ENCODE measurements around the gene THBS3.
"Not testable (repeated sequence)": the region's sequence is repeated elsewhere in the genome, so short reads cannot be mapped to it uniquely, and the experiment has no call there.

THBS3 gene

DNA sequence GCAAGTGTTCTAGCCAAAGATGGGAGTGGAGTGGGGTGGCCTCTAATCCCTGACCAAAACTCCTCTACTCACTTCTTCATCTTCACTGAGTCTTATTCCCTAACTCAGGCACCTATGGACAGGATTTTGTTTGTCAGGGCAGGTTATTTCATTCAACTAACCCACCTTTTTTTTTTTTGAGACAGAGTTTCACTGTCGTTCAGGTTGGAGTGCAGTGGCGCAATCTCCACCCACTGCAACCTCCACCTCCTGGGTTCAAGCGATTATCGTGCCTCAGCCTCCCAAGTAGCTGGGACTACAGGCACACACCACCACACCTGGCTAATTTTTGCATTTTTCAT lies 39.6 kb downstream of the THBS3 start:
- H2BK5ac ChIP-seq (ENCODE audit: low read length), result not testable (repeated sequence)

DNA sequence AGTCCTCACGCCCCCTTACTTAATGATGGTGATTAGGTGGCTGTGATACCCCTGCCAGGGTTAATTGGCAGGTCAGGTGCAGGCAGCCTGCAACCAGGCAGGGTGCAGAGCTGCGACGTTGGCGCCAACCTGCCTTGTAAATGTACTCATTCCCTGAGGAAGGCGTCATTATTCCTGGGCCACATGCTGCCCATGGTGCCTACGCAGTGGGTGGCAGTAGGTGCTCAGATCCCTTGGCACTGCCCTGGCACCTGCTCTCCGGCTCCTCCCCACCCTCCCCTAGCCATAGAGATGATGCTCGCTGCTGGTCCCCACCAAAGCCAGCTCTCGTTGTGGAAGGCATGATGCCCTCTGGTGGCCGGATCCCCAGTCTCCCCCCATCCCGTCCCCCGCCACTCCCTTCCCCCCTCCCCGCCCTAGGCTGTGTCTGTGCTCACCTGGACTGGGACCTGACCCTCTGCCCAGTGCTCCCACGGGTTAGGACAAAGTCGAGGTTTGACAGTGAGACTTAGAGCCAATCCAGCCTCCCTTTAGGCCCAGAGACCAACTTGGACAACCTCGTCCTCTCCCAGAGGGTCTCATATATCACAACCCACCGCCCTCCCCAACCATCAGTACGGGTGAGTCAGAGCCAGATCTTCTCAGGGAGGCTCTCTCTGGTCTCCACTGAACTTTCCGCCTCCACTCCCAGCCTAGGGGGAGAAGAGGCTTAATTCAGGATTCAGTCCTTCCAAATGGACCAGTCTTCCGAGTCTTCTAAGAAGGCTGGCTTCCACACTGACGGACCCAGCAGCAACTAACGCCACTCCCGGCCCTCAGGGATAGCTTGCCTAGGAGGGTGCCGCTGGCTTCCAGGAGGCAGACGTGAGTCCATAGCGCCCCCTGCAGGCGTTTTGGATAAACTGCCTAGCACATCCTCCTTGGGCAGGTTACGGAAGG lies 40.3 kb downstream of the THBS3 start:
- peak; percentile 94 for DNase-seq
- H3K4me1 ChIP-seq (ENCODE audit: control insufficient read depth, low read depth, low read length), result peaks cover 3% of the 10 kb centered on the region
- no peak overlapping the region for H2BK5ac ChIP-seq (ENCODE audit: low read length)
- no peak overlapping the region for H3K27ac ChIP-seq (ENCODE audit: low read depth, low read length)
- WGBS (ENCODE audit: extremely low coverage, insufficient coverage, low lambda C conversion rate), result no CpG with 5 or more reads among the region's 28 CpGs
- no peak overlapping the region for H4K8ac ChIP-seq (ENCODE audit: low read depth, low read length)
- H3K4me3 ChIP-seq (ENCODE audit: low read length), result peak overlapping the region; percentile 16
- peaks cover 2% of the 10 kb centered on the region for H3K79me2 ChIP-seq (ENCODE audit: control insufficient read depth, insufficient read depth, low read length)
- no peaks in the 10 kb centered on the region for H3K27me3 ChIP-seq (ENCODE audit: insufficient read depth, low read length, poor library complexity)
- H3K4me2 ChIP-seq (ENCODE audit: low read length), result peak overlapping the region; percentile 64
- peak overlapping the region; percentile 81 for H3K56ac ChIP-seq (ENCODE audit: low read length)
- no peak overlapping the region for H2BK120ac ChIP-seq (ENCODE audit: low read depth, low read length)
- no peak overlapping the region for H4K5ac ChIP-seq (ENCODE audit: low read length)
- H3K23ac ChIP-seq (ENCODE audit: low read length), result no peak overlapping the region
- peaks cover 1% of the 10 kb centered on the region for H3K36me3 ChIP-seq (ENCODE audit: control insufficient read depth, insufficient read depth, low read length)
- H2AK5ac ChIP-seq (ENCODE audit: low read length), result no peak overlapping the region
- no peak overlapping the region for H3K18ac ChIP-seq (ENCODE audit: low read length)
- no peak overlapping the region for H2BK15ac ChIP-seq (replicated peaks; ENCODE audit: low read depth)
- peak overlapping the region; percentile 46 for H3K9ac ChIP-seq (ENCODE audit: low read length)
- H3K4ac ChIP-seq (ENCODE audit: low read depth, low read length), result no peak overlapping the region
- no peaks in the 10 kb centered on the region for H3K79me1 ChIP-seq (ENCODE audit: low read length)

More for the DNA sequence above, 39.6 kb downstream of the THBS3 start:
- H3K4me2 ChIP-seq (ENCODE audit: low read length); H2BK15ac ChIP-seq (replicated peaks; ENCODE audit: low read depth); H3K27me3 ChIP-seq (ENCODE audit: insufficient read depth, low read length, poor library complexity); H4K8ac ChIP-seq (ENCODE audit: low read depth, low read length); H4K5ac ChIP-seq (ENCODE audit: low read length); H3K4me1 ChIP-seq (ENCODE audit: control insufficient read depth, low read depth, low read length); H2AK5ac ChIP-seq (ENCODE audit: low read length); H3K56ac ChIP-seq (ENCODE audit: low read length); H3K27ac ChIP-seq (ENCODE audit: low read depth, low read length); H3K79me1 ChIP-seq (ENCODE audit: low read length); H3K4me3 ChIP-seq (ENCODE audit: low read length); H2BK120ac ChIP-seq (ENCODE audit: low read depth, low read length); H3K9ac ChIP-seq (ENCODE audit: low read length); DNase-seq; H3K36me3 ChIP-seq (ENCODE audit: control insufficient read depth, insufficient read depth, low read length); H3K4ac ChIP-seq (ENCODE audit: low read depth, low read length); H3K23ac ChIP-seq (ENCODE audit: low read length); H3K79me2 ChIP-seq (ENCODE audit: control insufficient read depth, insufficient read depth, low read length); H3K18ac ChIP-seq (ENCODE audit: low read length): not testable (repeated sequence)
- no CpG with 5 or more reads among the region's 4 CpGs for WGBS (ENCODE audit: extremely low coverage, insufficient coverage, low lambda C conversion rate)

DNA sequence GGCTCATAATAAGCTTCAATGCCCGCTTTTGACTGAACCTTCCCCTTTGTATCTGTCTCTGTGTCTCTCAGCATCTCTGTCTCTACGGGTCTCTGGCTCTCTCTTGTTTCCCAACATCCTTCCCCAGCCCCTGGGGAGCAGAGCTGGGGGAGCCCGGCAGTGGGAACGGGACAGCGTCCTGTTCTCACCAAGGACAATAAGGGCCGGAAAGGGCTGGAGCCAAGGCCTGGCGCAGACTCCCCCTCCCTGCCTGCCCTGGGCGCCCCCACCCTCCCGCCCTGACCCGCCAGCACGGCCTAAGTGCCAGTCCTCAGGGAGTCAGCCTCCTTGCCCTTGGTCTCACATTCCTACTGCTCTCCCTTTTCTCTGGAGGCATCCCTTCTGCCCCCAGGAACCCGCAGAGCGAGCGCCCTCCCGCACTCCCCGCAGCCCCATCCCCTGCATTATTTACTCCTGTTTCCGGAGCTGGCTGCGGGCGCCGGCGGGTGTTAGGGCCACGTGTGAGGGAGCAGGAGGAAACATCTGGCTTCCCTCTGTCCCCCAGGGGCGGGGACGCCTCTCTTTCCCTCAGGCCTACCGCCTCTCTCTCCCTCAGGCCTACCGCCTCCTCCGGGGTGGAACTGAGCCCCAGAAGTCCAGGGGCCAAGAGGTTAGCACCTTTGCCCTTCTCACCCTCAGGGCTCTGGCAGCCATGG lies 41.1 kb downstream of the THBS3 start:
- Histone ChIP-seq H2BK15ac (replicated peaks; ENCODE audit: low read depth) (no peak overlapping the region), H3K27me3 (ENCODE audit: insufficient read depth, low read length, poor library complexity) (no peaks in the 10 kb centered on the region), H3K36me3 (ENCODE audit: control insufficient read depth, insufficient read depth, low read length) (peaks cover 1% of the 10 kb centered on the region), H3K56ac (ENCODE audit: low read length) (peak overlapping the region; percentile 67), H4K8ac (ENCODE audit: low read depth, low read length) (no peak overlapping the region), H3K4ac (ENCODE audit: low read depth, low read length) (no peak overlapping the region), H3K23ac (ENCODE audit: low read length) (no peak overlapping the region), H3K79me2 (ENCODE audit: control insufficient read depth, insufficient read depth, low read length) (no peaks in the 10 kb centered on the region), H3K4me3 (ENCODE audit: low read length) (no peak overlapping the region), H3K27ac (ENCODE audit: low read depth, low read length) (no peak overlapping the region), H3K4me2 (ENCODE audit: low read length) (peak overlapping the region; percentile 58), H3K18ac (ENCODE audit: low read length) (peak overlapping the region; percentile 8), H4K5ac (ENCODE audit: low read length) (no peak overlapping the region), H2BK120ac (ENCODE audit: low read depth, low read length) (no peak overlapping the region), H2AK5ac (ENCODE audit: low read length) (no peak overlapping the region), H2BK5ac (ENCODE audit: low read length) (no peak overlapping the region), H3K9ac (ENCODE audit: low read length) (peak overlapping the region; percentile 36), H3K4me1 (ENCODE audit: control insufficient read depth, low read depth, low read length) (peaks cover 3% of the 10 kb centered on the region), H3K79me1 (ENCODE audit: low read length) (no peaks in the 10 kb centered on the region)
- no CpG with 5 or more reads among the region's 27 CpGs for WGBS (ENCODE audit: extremely low coverage, insufficient coverage, low lambda C conversion rate)
- DNase-seq, result peak; percentile 54

DNA sequence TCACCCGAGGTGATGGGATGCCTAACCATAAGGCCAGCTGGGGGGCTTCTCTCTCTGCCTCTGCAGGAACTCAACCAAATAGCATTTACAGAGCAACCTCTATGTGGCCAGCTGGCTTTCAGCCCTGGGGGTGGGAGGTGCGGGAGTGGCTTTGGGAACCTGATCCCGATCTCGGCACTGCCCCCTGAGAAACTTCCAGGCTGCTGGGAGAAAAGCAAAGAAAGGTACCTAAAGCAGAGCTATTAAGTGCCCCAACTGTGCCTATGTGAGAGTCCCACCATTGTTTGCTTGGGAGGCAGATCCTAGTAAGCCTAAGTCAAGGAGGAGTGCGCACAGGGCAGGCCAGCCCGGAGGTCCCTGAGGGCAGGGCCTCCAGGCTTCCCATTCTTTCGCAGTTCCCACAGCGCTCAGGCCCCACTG lies 41.6 kb downstream of the THBS3 start:
- H3K4me1 ChIP-seq (ENCODE audit: control insufficient read depth, low read depth, low read length), result peaks cover 3% of the 10 kb centered on the region
- no peak overlapping the region for H2BK120ac ChIP-seq (ENCODE audit: low read depth, low read length)
- H3K18ac ChIP-seq (ENCODE audit: low read length), result no peak overlapping the region
- peak overlapping the region; percentile 20 for H3K9ac ChIP-seq (ENCODE audit: low read length)
- peak; percentile 43 for DNase-seq
- H3K36me3 ChIP-seq (ENCODE audit: control insufficient read depth, insufficient read depth, low read length), result peaks cover 1% of the 10 kb centered on the region
- H2BK15ac ChIP-seq (replicated peaks; ENCODE audit: low read depth), result no peak overlapping the region
- no peaks in the 10 kb centered on the region for H3K27me3 ChIP-seq (ENCODE audit: insufficient read depth, low read length, poor library complexity)
- H3K27ac ChIP-seq (ENCODE audit: low read depth, low read length), result no peak overlapping the region
- no peak overlapping the region for H3K4me3 ChIP-seq (ENCODE audit: low read length)
- no peak overlapping the region for H2AK5ac ChIP-seq (ENCODE audit: low read length)
- peak overlapping the region; percentile 25 for H3K4me2 ChIP-seq (ENCODE audit: low read length)
- H3K79me1 ChIP-seq (ENCODE audit: low read length), result no peaks in the 10 kb centered on the region
- H3K79me2 ChIP-seq (ENCODE audit: control insufficient read depth, insufficient read depth, low read length), result no peaks in the 10 kb centered on the region
- H4K5ac ChIP-seq (ENCODE audit: low read length), result no peak overlapping the region
- H2BK5ac ChIP-seq (ENCODE audit: low read length), result no peak overlapping the region
- H4K8ac ChIP-seq (ENCODE audit: low read depth, low read length), result no peak overlapping the region
- H3K4ac ChIP-seq (ENCODE audit: low read depth, low read length), result no peak overlapping the region
- no CpG with 5 or more reads among the region's 8 CpGs for WGBS (ENCODE audit: extremely low coverage, insufficient coverage, low lambda C conversion rate)
- H3K23ac ChIP-seq (ENCODE audit: low read length), result no peak overlapping the region
- H3K56ac ChIP-seq (ENCODE audit: low read length), result peak overlapping the region; percentile 65

DNA sequence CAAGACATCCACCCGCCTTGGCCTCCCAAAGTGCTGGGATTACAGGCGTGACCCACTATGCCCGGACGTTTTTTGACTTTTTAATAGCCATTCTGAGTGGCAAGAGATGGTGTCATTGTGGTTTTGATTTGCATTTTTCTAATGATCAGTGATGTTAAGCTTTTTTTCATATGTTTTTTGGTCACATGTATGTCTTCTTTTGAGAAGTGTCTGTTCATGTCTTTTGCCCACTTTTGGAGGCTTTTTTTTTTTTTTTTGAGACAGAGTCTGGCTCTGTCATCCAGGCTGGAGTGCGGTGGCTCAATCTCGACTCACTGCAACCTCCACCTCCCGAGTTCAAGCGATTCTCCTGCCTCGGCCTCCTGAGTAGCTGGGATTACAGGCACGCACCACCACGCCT lies 43.1 kb downstream of the THBS3 start:
- H3K79me1 ChIP-seq (ENCODE audit: low read length); H3K23ac ChIP-seq (ENCODE audit: low read length); H3K36me3 ChIP-seq (ENCODE audit: control insufficient read depth, insufficient read depth, low read length); H4K5ac ChIP-seq (ENCODE audit: low read length); H2BK120ac ChIP-seq (ENCODE audit: low read depth, low read length); H2BK15ac ChIP-seq (replicated peaks; ENCODE audit: low read depth); DNase-seq; H3K4ac ChIP-seq (ENCODE audit: low read depth, low read length); H4K8ac ChIP-seq (ENCODE audit: low read depth, low read length); H3K4me2 ChIP-seq (ENCODE audit: low read length); H2AK5ac ChIP-seq (ENCODE audit: low read length); H3K4me1 ChIP-seq (ENCODE audit: control insufficient read depth, low read depth, low read length); H3K4me3 ChIP-seq (ENCODE audit: low read length); H3K56ac ChIP-seq (ENCODE audit: low read length); H3K9ac ChIP-seq (ENCODE audit: low read length); H3K79me2 ChIP-seq (ENCODE audit: control insufficient read depth, insufficient read depth, low read length); H3K27me3 ChIP-seq (ENCODE audit: insufficient read depth, low read length, poor library complexity); H3K18ac ChIP-seq (ENCODE audit: low read length); H2BK5ac ChIP-seq (ENCODE audit: low read length); H3K27ac ChIP-seq (ENCODE audit: low read depth, low read length): not testable (repeated sequence)
- WGBS (ENCODE audit: extremely low coverage, insufficient coverage, low lambda C conversion rate), result no CpG with 5 or more reads among the region's 11 CpGs

Measured in mesendoderm (in vitro differentiated cells).